HG03060 (cell line): ENCODE results near the gene CAMK1D.

Experiments used
- ATAC-seq: cut with Tn5 transposase; IDR thresholded peaks from one replicate; pipeline ENCODE4 v1.9.1; 2021; ENCODE audit warnings: low read depth, moderate number of reproducible peaks; ENCODE audit not compliant: unreplicated experiment

The CAMK1D gene

DNA sequence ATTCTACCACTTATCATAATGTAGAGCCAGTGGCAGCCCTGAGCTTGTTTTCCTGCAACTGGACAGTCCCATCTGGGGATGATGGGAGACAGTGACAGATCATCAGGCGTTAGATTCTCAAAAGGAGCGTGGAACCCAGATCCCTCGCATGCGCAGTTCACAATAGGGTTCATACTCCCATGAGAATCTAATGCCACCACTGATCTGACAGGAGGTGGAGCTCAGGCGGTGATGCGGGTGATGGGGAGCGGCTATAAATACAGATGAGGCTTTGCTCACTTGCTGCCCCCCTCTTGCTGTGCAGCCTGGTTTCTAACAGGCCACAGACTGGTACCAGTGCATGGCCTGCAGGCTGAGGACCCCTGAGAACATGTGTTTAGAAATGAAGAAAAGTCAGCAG, 260.1 kb downstream of the CAMK1D start:
- no peak for ATAC-seq

DNA sequence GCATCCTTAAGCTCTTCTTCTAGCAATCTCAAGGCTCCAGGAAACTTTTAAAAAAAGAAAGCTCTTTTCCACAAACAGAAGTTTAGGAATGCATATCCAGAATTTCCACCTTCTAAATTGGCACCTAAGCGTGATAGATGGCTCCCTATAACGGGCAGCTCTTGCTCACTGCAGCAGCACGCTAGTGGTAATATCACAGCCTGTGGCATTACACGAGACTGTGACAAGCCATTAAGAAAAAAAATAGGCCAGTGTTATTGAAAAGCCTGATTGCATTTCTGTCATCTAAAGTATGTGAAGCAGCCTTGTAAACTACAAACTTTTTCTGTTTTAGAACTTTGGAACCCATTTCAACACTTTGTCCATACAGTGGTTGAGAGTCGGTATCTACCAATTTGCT, 263.8 kb downstream of the CAMK1D start:
- no peak for ATAC-seq

DNA sequence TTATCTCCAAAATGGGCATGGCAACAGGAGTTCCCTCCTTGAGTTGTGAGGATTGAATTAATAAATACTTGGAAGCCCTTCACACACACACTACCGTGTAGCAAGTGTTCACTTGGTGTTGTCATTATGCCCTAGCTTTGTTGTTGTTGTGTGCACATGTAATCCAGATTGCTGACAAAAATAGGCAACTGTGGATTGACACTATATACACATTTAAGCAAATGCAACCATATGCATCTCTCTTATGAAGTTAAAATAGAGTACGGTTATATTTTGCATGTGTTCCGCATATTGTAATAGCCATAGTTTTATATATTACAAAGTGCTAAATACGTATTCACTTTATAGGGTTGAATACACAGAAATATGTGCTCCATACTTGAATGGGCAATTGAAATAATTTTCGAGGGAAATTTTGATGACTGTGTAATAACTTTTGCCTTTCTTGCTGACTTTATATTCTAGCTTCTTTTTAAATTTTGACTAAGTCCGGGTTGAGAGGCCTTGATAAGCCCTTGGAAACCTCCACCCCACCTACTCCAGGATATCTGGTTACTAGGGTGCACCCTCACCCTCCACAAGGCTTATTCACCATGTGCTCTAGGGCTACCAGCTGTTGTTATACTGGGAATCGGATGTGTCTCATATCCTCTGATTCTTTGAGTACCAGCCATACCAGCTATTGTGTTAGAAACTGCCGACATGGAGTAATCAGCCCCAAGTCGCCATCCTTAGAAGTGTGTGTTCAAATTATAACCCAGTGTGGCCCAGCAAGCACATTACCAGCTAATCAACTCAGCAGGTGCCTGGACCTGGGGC, 265.0 kb downstream of the CAMK1D start:
- ATAC-seq, result no peak

DNA sequence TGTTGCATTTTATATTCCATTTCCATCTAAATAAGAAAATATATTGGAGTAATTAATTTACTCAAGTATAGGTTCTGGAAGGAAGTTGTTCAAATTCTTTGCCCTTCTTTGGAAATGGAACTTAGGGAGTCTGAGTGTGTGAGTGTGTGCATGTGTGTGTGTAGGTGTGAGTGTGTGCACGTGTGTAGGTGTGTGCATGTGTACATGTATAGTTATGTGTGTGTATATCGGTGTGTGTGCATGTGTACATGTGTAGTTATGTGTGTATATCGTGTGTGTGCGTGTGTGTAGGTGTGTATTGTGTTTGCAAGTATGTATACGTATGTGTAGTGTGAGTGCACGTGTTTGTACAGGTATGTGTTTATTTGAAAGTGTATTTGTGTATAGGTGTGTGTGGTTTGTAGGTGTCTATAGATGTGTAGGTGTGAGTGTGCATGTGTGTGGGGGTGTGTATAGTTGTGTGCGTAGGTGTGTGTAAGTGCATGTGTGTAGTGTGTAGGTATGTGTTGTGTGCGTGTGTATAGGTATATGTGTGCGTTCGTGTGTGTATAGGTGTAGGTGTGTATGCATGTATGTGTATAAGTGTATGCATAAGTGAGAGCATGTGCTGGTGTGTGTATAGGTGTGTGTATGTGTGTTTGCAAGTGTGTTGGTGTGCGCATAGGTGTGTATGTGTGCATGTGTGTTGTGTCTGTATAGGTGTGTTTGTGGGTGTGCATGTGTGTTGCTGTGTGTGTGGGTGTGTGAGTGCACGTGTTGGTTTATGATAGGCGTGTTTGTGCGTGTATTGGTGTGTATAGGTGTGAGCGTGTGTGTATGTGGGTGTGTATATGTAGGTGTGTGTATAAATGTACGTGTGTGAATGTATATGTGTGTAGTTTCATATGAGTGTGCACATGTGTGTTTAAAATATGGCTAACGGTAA, 266.2 kb downstream of the CAMK1D start:
- ATAC-seq, result no peak

DNA sequence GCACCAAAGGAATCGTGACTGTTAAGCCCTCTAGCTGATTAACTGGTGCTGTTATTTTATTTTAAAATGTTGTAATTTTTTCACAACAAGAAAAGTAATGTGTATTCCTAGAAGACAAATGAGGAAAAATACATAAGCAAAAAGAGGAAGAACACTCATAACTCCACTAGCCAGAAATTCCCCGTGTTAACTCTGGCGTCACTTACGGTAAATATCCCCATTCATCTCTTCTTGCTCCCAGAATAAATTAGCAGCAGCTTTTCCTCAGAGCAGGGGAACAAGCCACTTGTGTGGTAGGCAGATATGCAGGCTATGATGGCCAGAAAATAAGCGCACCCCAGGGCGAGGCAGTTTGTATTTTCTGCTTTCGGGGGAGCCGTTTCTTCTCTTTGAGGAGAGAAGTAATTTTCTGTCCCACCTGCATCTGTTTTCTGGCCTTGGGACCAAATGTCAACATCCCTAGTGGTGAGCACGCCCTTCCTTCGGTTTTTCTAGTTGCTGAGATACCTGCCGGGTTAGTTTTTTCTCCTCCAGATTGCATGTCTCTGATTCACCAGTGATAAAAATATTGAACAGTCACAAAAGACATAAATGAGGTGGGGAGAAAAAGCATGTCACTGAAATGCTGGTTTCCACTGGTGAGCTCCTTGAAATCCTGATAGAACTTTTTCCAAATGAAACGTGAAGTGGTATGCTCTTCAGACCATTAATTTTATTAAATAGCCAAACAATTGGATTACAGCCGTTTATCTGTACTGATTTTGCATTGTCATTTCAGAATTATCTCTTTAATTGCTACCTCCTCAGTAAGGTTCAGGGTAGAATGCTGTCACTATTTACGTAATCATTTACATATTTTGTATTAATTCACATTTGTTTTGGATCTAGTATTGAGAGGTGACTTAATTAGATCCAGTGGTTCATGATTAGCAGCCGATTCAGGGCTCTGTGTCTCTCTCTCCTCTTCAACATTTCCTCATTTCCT, 268.1 kb downstream of the CAMK1D start:
- ATAC-seq, result no peak

DNA sequence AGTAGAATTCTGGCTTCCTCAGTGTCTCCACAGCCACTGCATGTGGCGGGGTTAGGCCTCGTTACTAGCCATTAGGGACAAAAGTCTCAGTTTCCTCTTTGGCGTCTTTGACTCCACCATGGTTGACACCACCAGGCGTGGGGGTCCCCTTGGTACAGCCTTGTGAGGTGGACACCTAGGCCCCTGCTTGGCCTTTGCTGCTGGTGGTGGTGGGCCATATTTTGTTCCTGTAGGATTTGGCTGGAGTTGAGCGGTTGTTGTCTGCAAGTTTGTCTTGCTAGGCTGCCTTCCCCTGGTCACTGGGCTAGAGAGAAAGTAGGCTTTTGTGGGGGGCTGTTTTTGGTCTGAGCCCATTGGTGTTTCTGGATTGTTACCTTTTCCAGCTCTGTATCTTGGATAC, 272.7 kb downstream of the CAMK1D start:
- ATAC-seq, result no peak

DNA sequence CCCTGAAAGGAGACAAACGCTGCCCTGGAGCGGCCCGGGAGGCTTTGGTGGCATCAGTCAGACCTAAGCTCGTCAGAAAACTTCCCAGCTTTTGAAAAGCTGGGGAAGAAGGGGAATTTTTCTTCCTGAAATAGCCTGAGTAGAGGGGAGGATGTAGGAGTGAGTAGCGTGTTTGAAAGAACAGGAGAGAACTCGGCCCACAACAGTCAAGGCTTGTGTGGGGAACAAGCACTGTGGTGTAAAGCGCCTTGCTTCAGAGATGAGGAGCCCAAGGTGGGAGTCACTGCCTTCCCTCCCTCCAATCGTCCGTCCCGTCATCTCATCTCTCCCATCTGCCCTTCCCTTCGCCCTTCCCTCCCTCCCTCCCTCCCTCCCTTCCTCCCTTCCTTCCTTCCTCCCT, 273.3 kb downstream of the CAMK1D start:
- no peak for ATAC-seq

DNA sequence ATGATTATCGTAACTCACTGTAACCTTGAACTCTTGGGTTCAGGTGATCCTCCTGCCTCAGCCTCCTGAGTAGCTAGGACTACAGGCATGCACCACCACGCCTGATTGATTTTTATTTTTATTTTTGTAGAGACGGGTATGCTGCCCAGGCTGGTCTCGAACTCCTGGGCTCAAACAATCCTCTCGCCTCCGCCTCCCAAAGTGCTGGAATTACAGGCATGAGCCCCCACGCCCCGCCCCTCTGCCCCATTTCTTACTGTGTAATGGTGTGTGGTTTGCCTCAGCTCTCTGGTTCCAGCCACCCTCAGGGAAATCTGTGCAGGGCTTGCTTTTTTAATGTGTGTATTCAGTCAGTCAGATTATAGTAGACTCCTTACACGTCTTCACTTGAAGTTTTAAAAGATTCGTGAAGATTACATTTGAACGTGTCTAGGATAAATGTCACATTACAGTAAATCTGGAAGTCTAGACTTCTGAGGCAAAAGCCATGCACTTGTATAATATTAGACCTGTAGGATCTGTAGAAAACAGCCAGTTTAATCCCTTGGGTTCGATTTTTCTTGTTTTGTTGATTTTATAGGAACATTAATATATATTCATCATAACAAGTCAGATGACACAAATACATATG, 276.2 kb downstream of the CAMK1D start:
- ATAC-seq, result no peak

DNA sequence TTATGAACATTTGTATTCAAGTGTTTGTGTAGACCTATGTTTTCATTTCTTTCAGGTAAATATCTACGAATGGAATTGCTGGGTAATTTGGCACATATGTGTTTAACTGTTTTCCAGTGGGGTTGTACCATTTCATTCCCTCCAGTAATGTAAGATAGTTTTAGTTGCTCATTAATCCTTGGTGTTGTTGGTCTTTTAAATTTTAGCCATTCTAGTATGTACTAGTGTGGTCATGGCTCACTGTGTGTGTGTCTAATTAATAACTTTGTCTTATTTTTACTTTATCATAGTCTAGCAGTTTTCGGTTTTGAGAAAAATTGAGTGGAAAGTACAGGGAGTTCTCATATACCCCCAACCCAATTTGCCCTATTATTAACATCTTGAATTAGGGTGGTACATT, 278.8 kb downstream of the CAMK1D start:
- ATAC-seq, result no peak

DNA sequence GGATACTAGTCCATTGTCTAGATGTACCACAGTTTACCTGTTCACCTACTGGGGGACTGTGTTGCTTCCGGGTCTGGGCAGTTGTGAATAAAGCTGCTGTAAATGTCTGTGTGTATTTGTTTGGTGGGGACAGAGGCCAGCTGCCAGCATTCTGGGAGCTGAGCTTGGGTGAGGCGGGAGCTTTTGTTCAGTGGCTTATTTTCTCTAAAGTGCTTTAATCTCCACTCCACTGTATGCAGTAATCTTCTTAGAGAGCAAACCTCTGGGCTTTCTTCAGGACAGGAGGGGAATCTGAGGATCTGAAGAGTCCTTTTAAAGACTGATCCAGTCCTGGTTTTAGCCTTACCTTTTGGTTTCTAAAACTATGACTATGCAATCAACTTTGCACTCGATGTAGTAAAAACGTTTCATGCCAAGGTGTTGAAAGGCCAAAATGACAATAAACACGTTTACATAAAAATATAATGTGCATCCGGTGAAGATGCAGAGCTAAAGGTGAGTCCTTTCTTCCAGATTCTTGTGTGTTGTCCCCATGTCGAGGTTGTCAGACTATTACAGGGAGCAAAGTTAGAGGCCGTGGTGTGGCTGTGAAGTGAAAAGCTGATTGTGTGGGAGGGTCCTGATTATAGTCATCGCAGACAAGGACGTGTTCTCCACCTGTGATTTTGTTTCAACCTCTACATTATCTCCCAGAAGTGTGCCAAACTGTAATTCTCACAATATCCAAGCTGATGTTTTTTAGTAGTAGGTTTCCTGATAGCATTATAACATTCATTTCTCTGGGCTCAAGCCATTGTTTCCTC, 279.8 kb downstream of the CAMK1D start:
- ATAC-seq, result no peak

DNA sequence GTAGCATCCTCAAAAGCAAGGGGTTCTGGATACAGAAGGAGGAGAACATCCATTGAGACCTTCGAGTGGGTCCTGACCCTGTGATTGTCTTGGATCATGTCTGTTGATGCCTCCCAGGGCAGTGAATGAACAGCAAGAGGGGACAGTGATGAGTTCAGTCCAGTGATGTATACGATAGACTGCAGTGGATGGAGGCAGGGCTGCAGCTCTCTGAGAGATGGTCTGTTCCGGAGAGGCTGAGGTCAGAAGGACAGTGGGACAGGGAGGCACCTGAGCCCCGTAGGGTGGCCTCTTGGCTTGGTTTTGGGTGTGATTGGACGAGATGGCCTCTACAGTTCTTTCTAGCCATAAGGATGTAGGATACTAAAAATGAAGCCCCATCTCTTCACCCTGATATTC, 280.4 kb downstream of the CAMK1D start:
- no peak for ATAC-seq

DNA sequence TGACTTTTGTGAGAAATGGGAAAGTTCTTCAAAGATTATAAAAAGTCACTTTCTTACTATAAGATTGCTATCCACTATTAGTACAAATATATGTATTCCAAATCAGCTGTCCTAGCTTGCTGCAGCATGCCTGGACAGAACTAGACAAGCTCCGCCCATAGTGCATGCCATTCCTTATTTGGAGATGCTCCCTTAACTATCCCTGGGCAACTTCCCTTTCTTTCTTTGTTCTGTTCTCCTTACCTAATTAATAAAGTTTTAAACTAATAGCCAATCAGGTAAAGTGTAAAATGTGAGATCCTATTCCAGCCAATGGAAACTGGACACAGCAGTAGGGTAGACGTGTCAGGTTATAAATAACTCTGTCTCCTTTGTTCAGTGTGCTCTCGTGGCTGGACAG, 281.9 kb downstream of the CAMK1D start:
- ATAC-seq, result no peak

DNA sequence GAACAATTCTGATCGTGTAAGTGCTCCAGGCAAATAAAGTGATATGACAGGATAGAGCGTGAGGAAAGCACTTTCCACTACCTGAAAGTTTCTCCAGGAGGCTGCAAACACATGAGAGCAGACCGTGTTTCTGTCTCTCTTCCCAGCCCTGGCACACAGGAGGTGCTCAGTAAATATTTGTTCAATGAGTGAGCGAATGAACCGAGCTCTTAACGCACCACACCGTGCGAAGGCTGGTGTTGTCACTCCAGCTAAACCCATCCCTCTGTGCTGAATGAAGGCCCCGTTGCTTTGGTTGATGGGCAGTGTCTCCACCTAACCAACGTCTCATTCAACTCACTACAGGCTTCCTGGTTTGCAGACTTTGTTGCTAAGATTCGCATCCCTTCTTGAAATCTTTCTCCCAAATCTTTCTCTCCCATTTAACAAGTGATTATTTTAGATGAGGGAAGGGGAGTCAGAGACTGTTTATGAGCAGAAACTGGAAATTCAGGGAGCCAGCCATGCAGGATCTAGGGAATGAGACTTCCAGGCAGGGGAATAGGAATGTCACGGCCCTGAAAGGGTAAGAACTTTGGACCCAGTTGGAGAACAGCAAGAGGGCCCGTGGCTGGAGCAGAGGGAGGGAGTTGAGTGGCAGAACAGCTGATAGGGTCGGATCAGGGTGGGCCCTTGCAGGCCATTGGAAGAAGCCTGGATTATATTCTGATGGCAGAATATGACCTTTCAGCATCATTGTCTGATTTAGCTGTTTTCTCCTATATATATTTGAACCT, 282.6 kb downstream of the CAMK1D start:
- ATAC-seq, result no peak

DNA sequence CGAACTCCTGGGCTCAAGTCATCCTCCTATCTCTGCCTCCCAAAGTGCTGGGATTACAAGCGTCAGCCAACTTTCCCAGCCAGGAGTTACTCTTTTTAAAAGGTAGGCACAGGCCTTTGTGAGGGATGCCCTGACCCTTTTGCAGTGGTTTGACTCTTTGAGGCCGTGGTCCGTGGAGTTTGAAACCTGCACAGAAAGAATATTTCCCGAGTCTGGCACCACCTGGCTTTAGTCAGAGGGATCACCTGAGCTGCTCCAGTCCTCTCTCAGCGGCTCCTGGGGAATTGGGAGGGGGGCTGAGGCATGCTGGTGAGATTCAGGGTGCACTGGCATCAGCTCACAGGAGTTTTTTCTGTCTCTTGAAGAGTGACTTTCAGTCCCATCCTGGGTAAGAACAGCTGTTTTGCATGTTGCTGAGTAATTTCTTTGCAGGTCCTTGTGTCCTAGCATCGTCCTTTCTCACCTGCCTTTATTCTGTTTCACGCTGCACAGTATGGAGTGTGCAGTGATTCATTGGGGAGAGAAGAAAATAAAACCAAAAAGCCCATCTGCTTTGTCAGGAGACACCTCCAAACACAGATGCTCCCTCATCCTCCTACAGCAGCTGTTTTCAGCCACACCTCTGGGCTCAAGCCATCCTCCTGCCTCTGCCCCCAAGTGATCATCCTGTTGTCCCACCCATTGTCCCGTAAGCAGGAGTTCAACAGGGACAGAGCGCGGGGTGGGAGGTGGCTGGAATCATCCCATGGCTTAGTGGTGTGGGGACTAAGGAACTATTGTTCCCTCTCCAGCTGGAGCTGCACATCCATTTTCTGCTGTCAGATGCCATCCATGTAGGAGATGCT, 284.7 kb downstream of the CAMK1D start:
- ATAC-seq, result no peak

DNA sequence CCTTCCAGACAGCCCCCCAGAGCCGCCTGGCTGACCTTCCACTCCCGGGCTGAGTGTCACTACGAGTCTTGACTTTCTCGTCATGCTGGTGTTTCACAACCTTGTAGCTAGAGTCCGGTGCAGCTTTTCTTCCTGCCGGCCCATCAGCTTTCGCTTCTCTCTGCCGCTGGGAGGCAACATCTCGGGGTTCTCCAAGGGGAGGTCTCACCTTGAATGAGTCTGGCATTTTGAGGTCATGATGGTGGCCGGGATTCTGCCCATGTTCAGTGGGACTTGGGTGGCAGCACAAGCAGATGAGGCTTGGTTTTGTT, 285.2 kb downstream of the CAMK1D start:
- no peak for ATAC-seq

DNA sequence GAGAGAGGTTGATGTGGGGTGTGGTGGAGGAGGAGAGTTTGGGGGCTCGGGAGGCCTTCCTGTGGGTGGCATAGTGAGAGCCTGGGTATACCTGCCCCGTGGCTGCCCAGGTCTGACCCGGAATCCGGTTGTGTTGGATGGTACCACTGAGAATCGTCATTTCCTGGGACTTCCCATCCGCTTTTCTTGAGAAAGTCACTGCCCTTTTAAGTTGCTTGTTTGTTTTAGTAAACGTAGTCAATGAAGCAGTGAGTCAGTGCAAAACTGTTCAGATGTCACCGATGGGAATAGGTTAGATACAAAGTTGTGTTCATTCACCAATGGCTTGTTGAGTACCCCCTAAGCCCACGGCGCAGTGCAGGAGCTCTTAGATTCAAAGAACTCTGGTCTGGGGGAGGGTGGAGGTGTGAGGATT, 285.8 kb downstream of the CAMK1D start:
- no peak for ATAC-seq

DNA sequence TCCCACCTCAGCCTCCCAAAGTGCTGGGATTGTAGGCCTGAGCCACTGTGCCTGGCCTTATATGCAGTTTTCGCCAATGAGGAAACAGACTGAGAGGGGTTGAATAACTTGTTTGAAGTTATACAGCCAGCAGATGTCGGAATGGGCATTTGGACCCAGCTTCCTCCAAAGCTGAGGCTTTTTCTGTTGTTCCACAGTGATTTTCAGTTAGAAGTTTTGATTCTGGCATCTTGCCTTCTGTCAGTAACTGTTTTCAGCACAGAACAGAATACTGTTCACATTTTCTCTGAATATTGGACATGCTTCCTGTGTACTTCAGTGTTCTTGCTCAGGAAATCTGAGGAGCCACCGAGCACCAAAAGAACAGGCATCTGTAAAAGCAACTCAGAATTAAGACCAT, 287.2 kb downstream of the CAMK1D start:
- no peak for ATAC-seq

DNA sequence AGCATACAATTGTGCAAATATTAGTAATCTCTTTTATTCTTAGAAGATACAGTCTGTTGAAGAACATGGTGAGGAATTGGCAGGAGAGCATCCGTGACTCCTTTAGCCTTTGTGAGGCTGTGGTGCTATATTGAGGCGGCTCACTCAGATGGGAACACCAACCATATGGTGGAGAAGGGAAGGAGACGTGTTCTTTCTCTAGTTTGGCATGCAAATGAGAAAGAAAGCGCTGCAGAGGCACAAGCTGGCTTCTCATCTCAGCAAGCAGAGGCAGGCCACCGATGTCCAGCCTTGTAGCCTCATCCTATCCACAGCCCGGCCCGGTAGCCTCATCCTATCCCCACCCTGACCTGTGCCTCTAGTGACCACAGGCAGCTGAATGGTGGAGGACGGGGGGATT, 288.3 kb downstream of the CAMK1D start:
- ATAC-seq, result no peak
